ENCODE measurements around the gene SCUBE3.

Gene SCUBE3

DNA sequence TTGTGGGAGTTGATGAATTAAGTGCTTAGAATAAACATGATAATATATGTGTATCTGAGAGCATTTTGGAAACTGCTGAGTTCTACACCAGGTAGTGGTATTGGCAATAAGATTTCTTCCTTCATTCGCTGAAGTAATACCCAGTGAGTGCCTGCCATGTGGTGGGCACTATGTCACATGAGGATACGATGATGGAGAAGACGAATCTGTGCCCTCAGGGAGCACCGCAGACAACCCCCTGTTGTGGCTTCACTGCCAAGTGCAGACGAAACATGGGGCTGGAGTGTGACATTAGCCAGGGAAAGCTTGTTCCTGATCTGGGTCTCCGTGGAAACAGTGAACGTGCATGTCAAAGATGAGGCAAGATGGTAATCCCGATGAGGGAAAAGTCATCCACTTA, 53.7 kb downstream of the SCUBE3 start:
- TF ChIP-seq ZNF70 (CRISPR knock-in tag; IDR thresholded peaks at IDR 0.05) (no peak), ZFP3 (CRISPR knock-in tag; IDR thresholded peaks at IDR 0.05) (no peak), TOX (CRISPR knock-in tag; IDR thresholded peaks at IDR 0.05; ENCODE audit: borderline replicate concordance) (no peak), CSDC2 (CRISPR knock-in tag; IDR thresholded peaks at IDR 0.05) (no peak), ISL1 (CRISPR knock-in tag; IDR thresholded peaks at IDR 0.05) (no peak), ARNTL (CRISPR knock-in tag; IDR thresholded peaks at IDR 0.05; ENCODE audit: borderline replicate concordance, low read depth) (no peak), ESRRG (CRISPR knock-in tag; IDR thresholded peaks at IDR 0.05) (no peak), GLIS3 (CRISPR knock-in tag; IDR thresholded peaks at IDR 0.05) (no peak), ZC3H10 (CRISPR knock-in tag; IDR thresholded peaks at IDR 0.05) (no peak), OSR1 (CRISPR knock-in tag; IDR thresholded peaks at IDR 0.05) (no peak), ZNF8 (CRISPR knock-in tag; IDR thresholded peaks at IDR 0.05) (no peak), RARB (CRISPR knock-in tag; IDR thresholded peaks at IDR 0.05) (no peak)
- TF ChIP-seq, protein P1, sequence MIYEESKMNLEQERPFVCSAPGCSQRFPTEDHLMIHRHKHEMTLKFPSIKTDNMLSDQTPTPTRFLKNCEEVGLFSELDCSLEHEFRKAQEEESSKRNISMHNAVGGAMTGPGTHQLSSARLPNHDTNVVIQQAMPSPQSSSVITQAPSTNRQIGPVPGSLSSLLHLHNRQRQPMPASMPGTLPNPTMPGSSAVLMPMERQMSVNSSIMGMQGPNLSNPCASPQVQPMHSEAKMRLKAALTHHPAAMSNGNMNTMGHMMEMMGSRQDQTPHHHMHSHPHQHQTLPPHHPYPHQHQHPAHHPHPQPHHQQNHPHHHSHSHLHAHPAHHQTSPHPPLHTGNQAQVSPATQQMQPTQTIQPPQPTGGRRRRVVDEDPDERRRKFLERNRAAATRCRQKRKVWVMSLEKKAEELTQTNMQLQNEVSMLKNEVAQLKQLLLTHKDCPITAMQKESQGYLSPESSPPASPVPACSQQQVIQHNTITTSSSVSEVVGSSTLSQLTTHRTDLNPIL (CRISPR knock-in tag; IDR thresholded peaks at IDR 0.05; ENCODE audit: low read depth), result no peak
- TF ChIP-seq, protein P2, sequence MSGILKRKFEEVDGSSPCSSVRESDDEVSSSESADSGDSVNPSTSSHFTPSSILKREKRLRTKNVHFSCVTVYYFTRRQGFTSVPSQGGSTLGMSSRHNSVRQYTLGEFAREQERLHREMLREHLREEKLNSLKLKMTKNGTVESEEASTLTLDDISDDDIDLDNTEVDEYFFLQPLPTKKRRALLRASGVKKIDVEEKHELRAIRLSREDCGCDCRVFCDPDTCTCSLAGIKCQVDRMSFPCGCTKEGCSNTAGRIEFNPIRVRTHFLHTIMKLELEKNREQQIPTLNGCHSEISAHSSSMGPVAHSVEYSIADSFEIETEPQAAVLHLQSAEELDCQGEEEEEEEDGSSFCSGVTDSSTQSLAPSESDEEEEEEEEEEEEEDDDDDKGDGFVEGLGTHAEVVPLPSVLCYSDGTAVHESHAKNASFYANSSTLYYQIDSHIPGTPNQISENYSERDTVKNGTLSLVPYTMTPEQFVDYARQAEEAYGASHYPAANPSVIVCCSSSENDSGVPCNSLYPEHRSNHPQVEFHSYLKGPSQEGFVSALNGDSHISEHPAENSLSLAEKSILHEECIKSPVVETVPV (CRISPR knock-in tag; IDR thresholded peaks at IDR 0.05), result no peak
- TF ChIP-seq, protein P3, sequence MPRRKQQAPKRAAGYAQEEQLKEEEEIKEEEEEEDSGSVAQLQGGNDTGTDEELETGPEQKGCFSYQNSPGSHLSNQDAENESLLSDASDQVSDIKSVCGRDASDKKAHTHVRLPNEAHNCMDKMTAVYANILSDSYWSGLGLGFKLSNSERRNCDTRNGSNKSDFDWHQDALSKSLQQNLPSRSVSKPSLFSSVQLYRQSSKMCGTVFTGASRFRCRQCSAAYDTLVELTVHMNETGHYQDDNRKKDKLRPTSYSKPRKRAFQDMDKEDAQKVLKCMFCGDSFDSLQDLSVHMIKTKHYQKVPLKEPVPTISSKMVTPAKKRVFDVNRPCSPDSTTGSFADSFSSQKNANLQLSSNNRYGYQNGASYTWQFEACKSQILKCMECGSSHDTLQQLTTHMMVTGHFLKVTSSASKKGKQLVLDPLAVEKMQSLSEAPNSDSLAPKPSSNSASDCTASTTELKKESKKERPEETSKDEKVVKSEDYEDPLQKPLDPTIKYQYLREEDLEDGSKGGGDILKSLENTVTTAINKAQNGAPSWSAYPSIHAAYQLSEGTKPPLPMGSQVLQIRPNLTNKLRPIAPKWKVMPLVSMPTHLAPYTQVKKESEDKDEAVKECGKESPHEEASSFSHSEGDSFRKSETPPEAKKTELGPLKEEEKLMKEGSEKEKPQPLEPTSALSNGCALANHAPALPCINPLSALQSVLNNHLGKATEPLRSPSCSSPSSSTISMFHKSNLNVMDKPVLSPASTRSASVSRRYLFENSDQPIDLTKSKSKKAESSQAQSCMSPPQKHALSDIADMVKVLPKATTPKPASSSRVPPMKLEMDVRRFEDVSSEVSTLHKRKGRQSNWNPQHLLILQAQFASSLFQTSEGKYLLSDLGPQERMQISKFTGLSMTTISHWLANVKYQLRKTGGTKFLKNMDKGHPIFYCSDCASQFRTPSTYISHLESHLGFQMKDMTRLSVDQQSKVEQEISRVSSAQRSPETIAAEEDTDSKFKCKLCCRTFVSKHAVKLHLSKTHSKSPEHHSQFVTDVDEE (CRISPR knock-in tag; IDR thresholded peaks at IDR 0.05), result no peak
- TF ChIP-seq, protein P4, sequence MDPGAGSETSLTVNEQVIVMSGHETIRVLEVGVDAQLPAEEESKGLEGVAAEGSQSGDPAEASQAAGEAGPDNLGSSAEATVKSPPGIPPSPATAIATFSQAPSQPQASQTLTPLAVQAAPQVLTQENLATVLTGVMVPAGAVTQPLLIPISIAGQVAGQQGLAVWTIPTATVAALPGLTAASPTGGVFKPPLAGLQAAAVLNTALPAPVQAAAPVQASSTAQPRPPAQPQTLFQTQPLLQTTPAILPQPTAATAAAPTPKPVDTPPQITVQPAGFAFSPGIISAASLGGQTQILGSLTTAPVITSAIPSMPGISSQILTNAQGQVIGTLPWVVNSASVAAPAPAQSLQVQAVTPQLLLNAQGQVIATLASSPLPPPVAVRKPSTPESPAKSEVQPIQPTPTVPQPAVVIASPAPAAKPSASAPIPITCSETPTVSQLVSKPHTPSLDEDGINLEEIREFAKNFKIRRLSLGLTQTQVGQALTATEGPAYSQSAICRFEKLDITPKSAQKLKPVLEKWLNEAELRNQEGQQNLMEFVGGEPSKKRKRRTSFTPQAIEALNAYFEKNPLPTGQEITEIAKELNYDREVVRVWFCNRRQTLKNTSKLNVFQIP (CRISPR knock-in tag; IDR thresholded peaks at IDR 0.05; ENCODE audit: borderline replicate concordance, low read depth), result no peak
- ATAC-seq, result no peak

DNA sequence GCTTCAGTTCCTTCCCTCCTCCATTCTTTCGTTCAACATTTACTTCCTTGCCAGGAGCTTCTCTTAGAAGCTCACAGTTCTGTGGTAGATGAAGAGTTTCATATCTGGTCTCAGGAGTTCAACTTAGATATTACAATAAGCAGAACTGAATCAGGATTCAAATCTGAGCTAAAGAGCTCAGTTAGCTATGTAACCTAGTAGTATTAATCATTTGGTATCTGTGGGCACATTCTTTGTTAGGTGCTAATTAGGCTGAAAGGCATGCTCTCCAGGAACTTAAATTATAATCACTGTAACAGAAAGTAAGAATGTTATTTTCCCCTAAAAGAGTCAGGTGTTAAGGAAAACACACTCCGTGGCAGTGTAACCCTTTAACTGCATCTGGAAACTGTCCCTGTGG, 54.1 kb downstream of the SCUBE3 start:
- TF ChIP-seq, protein P1 (CRISPR knock-in tag; IDR thresholded peaks at IDR 0.05; ENCODE audit: low read depth), result no peak
- TF ChIP-seq, protein P2 (CRISPR knock-in tag; IDR thresholded peaks at IDR 0.05), result no peak
- no peak for ATAC-seq

DNA sequence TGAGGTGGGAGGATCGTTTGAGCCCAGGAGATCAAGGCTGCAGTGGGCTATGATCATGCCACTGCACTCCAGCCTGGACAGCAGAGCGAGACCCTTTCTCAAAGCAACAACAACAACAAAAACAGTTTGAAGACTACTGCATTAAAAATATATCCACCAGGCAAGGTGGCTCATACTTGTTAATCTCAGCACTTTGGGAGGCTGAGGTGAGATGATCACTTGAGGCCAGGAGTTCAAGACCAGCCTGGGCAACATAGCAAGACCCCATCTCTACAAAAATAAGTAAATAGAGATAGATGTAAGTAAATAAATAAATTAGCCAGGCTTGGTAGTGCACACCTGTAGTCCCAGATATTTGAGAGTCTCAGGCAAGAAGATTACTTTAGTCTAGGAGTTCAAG, 58.2 kb downstream of the SCUBE3 start:
- no peak for ATAC-seq

More for the DNA sequence above, 58.2 kb downstream of the SCUBE3 start:
- TF ChIP-seq ZFP3 (CRISPR knock-in tag; IDR thresholded peaks at IDR 0.05) (no peak), PPARA (CRISPR knock-in tag; IDR thresholded peaks at IDR 0.05; ENCODE audit: borderline replicate concordance) (no peak), ISL1 (CRISPR knock-in tag; IDR thresholded peaks at IDR 0.05) (no peak), ZNF565 (CRISPR knock-in tag; conservative IDR thresholded peaks at IDR 0.05; ENCODE audit: low read depth) (no peak), CSDC2 (CRISPR knock-in tag; IDR thresholded peaks at IDR 0.05) (no peak), BACH2 (CRISPR knock-in tag; IDR thresholded peaks at IDR 0.05; ENCODE audit: borderline replicate concordance) (no peak), ZFP30 (CRISPR knock-in tag; IDR thresholded peaks at IDR 0.05) (no peak), OSR1 (CRISPR knock-in tag; IDR thresholded peaks at IDR 0.05) (no peak), RARB (CRISPR knock-in tag; IDR thresholded peaks at IDR 0.05) (no peak), ZNF70 (CRISPR knock-in tag; IDR thresholded peaks at IDR 0.05) (no peak)
- TF ChIP-seq, protein P3 (CRISPR knock-in tag; IDR thresholded peaks at IDR 0.05), result no peak

All from SK-N-SH treated with all-trans-retinoic acid at 6 μM for 48 hours (cell line).